ENCODE results near the gene PLAC9. TPM values are rescaled to one million over a fixed set of nuclear protein-coding genes. Genes with fewer than 3 reads are reported as not detected.
"Not testable (repeated sequence)": the region's sequence is repeated elsewhere in the genome, so short reads cannot be mapped to it uniquely, and the experiment has no call there.

PLAC9 gene
- total RNA-seq, result 2.2 TPM

- DNase-seq (ENCODE audit: low spot score), result no peak
- peak; percentile 71 for ATAC-seq
Observed at GRCh38 chr10:80132299-80133139, at the start of gene PLAC9. TSS of gene PLAC9 (plus strand) at chr10:80132730. CDS start at chr10:80132763, 33 bp downstream.

- no peak for ATAC-seq
- DNase-seq (ENCODE audit: low spot score), result no peak
Observed at GRCh38 chr10:80090121-80090520, 42.4 kb upstream of the PLAC9 start.

- DNase-seq (ENCODE audit: low spot score), result no peak
- ATAC-seq, result no peak
Observed at GRCh38 chr10:80094231-80094630, 38.3 kb upstream of the PLAC9 start.

GRCh38 chr10:80098272-80098671 is 34.3 kb upstream of the PLAC9 start:
- DNase-seq (ENCODE audit: low spot score); ATAC-seq: not testable (repeated sequence)

GRCh38 chr10:80099295-80099694 is 33.2 kb upstream of the PLAC9 start:
- DNase-seq (ENCODE audit: low spot score); ATAC-seq: not testable (repeated sequence)

- no peak for DNase-seq (ENCODE audit: low spot score)
- no peak for ATAC-seq
Observed at GRCh38 chr10:80100116-80100515, 32.4 kb upstream of the PLAC9 start.

GRCh38 chr10:80100861-80101695 is 31.5 kb upstream of the PLAC9 start:
- ATAC-seq (no peak), DNase-seq (ENCODE audit: low spot score) (no peak)

- DNase-seq (ENCODE audit: low spot score) (no peak), ATAC-seq (no peak)
Observed at GRCh38 chr10:80104066-80104926, 28.2 kb upstream of the PLAC9 start.

GRCh38 chr10:80108576-80109239 is 23.8 kb upstream of the PLAC9 start:
- no peak for ATAC-seq
- no peak for DNase-seq (ENCODE audit: low spot score)

GRCh38 chr10:80110986-80111385 is 21.5 kb upstream of the PLAC9 start:
- no peak for DNase-seq (ENCODE audit: low spot score)
- ATAC-seq, result no peak

- DNase-seq (ENCODE audit: low spot score) (no peak), ATAC-seq (no peak)
Observed at GRCh38 chr10:80118669-80119068, 13.9 kb upstream of the PLAC9 start.

- DNase-seq (ENCODE audit: low spot score), result no peak
- ATAC-seq, result no peak
Observed at GRCh38 chr10:80122110-80122710, 10.3 kb upstream of the PLAC9 start.

- ATAC-seq, result no peak
Observed at GRCh38 chr10:80122746-80123145, 9.8 kb upstream of the PLAC9 start.

GRCh38 chr10:80126876-80127275 is 5.7 kb upstream of the PLAC9 start:
- ATAC-seq (no peak), DNase-seq (ENCODE audit: low spot score) (no peak)

More at GRCh38 chr10:80122746-80123145, 9.8 kb upstream of the PLAC9 start:
- DNase-seq (ENCODE audit: low spot score), result no peak

- no peak for DNase-seq (ENCODE audit: low spot score)
- no peak for ATAC-seq
Observed at GRCh38 chr10:80131499-80131901, 1.0 kb upstream of the PLAC9 start.

- ATAC-seq (no peak), DNase-seq (ENCODE audit: low spot score) (no peak)
Observed at GRCh38 chr10:80133206-80133605, 676 bp downstream of the PLAC9 start.

- not testable (repeated sequence) for ATAC-seq
Observed at GRCh38 chr10:80133687-80134086, 1.2 kb downstream of the PLAC9 start.

GRCh38 chr10:80136134-80136571 is 3.6 kb downstream of the PLAC9 start:
- ATAC-seq, result peak; percentile 51

More at GRCh38 chr10:80133687-80134086, 1.2 kb downstream of the PLAC9 start:
- DNase-seq (ENCODE audit: low spot score), result not testable (repeated sequence)

GRCh38 chr10:80137031-80137862 is 4.7 kb downstream of the PLAC9 start:
- no peak for DNase-seq (ENCODE audit: low spot score)
- no peak for ATAC-seq

More at GRCh38 chr10:80136134-80136571, 3.6 kb downstream of the PLAC9 start:
- DNase-seq (ENCODE audit: low spot score), result no peak

Measured in left lobe of liver (tissue), 2 donors.